Measurements from ENCODE around the gene CASZ1. TPM values are rescaled to one million over a fixed set of nuclear protein-coding genes. Genes with fewer than 3 reads are reported as not detected.

The CASZ1 gene
- total and polyA plus RNA-seq, 9 of the 15 experiments (the other 6 are each of a cell fraction or from before 2014, with no cell fraction given): 0.01 to 4.0 (median 0.76) TPM; not detected in 1

- no peak for TF ChIP-seq AFF4 (CRISPR knock-in tag; IDR thresholded peaks at IDR 0.05)
- no peak for TF ChIP-seq NR2F6 (CRISPR knock-in tag; IDR thresholded peaks at IDR 0.05)
- TF ChIP-seq DDX20 (tag; IDR thresholded peaks at IDR 0.05; ENCODE audit: low read depth): no peak
- no peak for TF ChIP-seq BRF2 (IDR thresholded peaks at IDR 0.05; ENCODE audit: borderline replicate concordance, insufficient read depth, insufficient read length)
- TF ChIP-seq SNIP1 (IDR thresholded peaks at IDR 0.05; ENCODE audit: low read depth): no peak
Measured at GRCh38 chr1:10657088-10657847, 139.2 kb downstream of the CASZ1 start (continued).
